Hippocampal formation (tissue), 2 donors: ENCODE data around the gene CTNNBIP1.

Experiments
- DNase-seq, 2 donors: peaks; one replicate each; lab custom pipeline; 2025; lab: John Stamatoyannopoulos, UW

The CTNNBIP1 gene

DNA sequence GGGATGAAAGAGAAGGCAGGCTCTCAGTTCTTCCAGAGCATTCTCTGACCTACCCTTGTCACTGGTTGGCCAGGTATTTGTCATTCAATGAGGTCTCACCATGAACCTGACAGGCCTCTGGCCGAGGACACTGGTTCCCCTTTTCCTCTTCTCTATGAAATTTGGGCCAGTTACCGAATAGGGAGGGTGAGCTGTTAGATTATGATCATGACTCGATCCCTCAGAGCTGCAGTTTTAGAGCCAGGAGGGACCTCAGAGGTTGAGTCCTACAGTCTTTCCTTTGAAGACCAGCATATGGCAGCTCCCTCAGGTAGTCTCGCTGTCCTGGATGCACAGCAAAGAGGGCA, 56.8 kb downstream of the CTNNBIP1 start:
- no peak for DNase-seq

DNA sequence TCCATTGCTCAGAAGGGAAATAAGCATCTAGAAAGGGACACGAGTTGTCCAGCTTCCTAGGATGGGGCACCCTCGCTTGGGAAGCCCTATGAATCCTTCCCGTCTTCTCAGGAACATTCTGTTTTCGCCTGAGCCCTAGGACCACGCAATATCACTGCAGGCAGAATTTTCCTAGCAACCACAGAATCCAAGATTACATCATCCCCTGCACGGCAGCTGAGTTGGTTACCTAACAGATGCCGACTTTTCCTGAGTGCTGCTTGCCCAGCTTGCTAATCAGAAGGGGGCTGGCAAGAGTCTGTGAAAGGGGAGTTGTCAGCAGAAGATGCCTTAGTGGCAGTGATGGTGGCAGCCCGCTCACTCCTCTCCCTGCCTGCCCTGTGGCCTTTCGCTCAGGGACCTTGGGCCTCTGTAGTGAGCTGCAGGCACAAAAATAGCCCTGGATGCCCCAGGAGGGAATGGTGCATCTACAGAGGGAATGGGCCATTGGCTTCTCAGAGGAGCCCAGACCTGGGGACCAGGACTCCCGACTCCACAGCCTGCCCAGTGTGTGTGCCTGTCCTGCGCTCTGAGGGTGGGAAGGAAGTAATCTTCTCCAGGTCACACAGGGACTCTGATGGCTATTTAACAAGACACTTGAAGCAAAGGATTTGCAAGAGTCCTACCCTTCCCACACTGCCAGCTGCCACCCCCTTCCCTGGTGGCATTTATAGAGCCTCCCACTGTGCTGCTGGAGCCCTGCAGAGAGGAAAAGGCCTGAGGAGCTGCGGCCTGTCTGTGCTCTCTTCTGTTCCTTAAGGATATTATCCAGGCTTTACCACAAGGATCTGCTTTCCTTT, 57.4 kb downstream of the CTNNBIP1 start:
- DNase-seq: peak; percentile 44 to 75

DNA sequence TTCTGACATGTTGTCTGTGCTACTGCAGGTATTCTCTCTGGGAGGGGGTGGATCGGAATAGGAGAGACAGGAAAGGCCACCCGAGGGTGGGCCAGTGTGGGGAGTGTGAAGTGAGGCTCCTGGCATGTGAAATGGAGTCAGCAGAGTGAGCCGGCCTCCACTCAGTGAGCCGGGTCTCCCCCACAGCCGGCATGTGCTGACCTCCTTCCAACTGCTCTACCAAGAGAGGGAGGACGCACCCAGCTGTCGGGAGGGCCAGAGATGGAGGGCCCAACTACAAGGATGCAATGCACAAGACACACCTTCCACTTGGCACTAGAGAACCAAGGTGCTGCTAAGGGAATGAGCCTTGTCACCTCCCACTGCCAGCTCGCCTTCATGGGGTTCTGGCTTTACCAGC, 58.1 kb downstream of the CTNNBIP1 start:
- DNase-seq: no peak

DNA sequence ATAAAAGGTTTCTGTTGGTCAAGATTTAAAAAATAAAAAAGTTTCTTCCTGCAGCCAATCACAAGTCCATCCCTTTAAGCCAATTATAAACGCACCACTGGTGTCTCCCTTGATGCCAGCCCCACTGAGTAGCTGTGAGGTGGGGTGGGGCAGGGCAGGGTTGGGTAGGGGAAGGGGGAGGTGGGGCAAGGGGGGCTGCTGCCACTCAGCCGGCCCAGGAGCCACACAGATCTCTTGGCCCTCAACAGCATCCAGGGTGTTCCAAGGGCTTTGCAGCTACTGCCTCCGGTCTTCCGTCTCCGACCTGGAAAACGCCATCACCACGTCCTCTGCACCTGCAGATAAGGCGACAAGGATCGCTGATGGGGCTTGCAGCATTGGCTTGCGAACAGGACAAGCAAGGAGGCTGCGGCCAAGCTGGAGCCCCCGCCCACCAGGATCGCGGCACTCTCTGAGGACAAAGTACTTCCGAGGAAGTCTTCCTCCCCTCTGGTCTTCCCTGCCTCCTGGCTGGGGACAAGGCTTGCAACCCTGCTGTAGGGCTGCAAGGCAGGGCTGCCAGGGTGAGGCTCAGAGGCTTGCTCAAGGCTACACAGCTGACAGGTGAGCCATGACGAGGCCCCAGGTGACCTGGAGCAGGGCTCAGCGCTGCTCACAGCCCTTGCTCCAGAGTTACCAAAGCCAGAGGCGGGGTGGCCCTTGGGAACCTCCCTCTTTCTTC, 59.5 kb downstream of the CTNNBIP1 start:
- DNase-seq: no peak

DNA sequence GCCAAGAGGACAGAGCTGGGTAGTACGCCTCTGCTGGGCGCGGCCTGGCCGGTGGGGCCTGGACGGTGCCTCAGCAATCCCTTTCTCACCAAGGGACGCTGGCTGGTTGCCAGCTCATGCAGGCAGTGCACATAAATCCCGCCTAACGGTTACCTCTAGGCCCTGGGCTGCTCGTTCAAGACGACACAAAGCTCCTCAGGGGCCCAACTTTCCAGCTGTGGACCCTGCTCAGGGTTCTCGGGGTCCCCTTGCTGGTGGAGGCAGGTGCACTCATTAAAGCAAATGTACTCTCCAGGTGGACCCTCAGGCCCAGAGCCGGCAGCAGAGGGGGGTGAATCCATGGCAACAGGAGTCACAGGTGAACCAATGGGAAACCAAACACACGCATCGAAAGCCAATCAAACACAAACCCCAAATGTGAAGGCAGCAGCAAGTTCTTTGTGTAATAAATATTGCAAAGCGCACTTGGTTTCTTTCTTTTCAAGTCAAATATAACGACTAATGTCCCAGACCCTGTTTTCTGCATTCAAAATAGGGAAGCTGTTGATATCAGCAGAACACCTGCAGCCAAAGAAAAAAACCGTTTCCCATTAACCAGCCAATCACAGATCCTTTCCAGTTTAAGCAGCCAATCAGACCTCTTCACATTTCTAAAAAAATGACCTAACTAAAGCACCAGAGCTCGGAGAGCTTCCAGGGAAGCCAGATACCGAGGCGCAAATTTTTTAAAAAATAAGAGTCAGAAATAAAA, 60.2 kb downstream of the CTNNBIP1 start:
- peak in 1 of 2 donors; percentile 39 for DNase-seq

DNA sequence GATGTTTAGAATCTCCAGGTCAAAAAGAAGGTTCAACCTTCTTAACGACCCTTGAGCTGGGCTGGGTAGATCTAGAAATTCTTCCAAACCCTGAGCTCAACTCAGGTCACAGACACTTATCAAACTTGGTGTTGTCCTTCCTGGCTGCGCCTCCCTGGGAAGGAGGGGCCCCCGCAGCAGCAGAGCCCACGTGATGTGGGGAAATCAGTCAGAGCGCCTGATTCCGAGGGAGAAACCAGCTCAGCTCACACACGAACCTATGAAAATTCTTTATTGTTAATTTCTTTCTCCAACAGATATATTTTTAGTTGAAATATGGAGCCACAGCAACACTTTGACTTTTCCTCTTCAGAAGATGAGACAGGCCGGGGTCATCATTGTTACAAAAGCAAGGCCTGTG, 62.0 kb downstream of the CTNNBIP1 start:
- no peak for DNase-seq

DNA sequence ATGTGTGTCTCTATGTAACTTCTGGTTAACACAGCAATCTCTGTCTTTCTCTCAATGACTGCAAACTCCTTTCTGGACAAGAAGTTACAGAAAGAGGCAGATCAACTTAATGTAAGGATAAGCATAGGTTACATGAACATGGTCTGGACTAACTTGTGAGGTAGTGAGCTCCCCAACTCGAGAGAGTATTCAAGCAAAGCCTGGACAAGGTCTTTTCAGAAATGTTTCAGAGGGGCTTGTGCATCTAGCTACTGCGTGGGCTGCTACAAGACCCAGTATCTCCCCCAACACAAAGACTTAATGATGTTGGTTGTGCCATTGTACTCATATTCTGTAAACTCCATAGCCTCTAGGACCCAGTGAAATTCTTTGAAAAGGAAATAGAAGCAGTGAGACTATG, 62.8 kb downstream of the CTNNBIP1 start:
- no peak for DNase-seq

DNA sequence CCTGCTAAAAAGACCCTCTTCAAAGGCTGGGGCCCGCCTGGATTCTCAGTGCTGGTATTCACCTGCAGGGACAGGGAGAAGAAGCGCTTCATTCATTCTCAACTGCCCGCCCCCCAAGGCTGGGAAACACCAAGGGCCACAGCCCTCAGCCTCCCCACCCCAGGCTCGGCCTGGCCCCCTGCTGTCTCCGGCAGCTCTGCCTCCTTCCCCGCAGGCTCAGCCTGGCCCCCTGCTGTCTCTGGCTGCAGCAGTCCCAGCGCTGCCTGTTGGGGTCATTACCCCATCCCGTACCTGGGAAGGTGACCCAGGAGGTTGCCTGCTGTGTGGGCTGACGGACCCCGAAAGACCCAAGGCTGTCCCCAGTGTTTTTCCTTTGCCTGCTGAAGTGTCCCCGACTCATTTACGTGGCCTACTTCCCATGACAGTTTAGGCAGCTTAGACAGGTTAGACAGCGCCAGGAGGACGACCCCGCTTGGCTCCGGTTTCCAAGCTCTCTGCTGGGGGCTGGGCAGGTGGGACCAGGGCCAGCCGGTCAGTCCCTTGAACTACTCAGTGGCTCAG, 63.4 kb downstream of the CTNNBIP1 start:
- no peak for DNase-seq

DNA sequence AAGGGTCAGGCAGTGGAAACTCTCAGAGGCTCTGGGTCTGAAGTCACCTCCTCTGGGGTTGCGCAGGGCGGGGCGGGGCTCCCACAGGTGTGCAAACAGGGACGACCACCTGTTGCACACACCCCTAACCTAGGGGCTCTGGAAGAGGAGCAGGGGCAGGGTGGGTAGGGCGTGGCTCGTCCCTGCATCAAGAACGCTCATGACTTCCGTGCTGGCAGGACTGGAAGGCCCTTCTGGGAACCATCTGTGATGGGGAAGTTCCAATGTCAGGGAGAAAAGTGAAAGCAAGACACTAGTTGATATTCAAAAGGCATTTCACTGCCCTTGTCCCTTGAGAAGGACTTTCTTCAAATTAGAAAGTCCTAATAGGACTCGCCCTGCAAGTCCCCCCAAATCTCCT, 64.2 kb downstream of the CTNNBIP1 start:
- DNase-seq: no peak

DNA sequence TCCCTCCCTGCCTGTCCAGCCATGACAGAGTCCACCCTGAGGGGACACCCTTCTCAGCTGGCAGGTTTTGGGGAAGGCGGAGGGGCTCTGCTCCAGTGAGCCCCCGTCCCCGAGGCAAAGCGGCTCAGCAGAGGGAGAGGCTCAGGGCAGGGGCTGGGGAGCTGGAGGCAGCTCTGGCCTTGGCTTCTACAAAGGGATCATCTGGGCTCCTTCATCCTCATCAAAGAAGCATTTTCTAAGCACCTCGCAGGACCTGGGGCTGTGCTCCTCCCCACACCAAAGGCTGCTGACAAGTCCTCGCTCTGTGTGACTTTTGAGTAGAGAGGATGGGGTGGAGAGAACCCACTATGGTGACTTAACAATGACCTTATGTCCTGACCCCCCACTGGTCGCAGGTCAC, 65.3 kb downstream of the CTNNBIP1 start:
- no peak for DNase-seq

DNA sequence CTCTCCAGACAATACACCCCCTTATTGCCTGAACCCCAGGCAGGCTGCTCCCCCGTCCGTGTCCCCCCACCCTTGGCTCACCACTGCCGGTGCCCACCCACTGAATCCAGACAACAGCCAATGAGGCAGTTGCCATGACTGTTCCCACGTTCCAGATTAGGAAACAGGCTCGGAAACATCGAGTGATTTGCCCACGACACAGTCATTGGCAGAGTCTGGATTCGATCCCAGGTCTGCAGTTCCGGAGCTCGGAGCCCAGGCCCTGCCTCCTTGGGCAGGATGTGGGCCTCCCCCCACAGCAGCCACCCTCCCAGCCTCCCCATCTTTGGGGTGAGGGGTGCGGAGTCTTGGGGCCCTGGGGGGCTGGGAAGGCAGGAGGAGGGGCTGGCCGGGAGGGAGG, 66.0 kb downstream of the CTNNBIP1 start:
- no peak for DNase-seq

DNA sequence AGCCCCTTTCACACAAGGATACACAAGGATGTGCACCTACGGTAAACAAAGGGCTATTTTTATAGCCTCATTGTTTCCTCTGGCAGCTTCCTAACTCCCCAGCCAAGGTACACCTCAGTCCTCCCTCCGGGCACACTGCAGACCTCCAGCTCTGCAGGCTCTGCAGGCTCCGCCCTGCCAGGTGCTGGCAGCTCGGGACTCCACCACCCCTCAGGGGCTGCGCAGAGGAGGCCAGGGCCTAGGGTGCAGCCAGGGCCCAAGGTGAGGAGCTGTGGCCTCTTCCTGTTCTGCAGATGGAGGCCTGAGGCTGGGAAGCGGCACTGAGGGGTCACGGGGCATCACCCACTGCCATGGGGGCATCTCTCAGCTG, 66.5 kb downstream of the CTNNBIP1 start:
- DNase-seq: no peak

DNA sequence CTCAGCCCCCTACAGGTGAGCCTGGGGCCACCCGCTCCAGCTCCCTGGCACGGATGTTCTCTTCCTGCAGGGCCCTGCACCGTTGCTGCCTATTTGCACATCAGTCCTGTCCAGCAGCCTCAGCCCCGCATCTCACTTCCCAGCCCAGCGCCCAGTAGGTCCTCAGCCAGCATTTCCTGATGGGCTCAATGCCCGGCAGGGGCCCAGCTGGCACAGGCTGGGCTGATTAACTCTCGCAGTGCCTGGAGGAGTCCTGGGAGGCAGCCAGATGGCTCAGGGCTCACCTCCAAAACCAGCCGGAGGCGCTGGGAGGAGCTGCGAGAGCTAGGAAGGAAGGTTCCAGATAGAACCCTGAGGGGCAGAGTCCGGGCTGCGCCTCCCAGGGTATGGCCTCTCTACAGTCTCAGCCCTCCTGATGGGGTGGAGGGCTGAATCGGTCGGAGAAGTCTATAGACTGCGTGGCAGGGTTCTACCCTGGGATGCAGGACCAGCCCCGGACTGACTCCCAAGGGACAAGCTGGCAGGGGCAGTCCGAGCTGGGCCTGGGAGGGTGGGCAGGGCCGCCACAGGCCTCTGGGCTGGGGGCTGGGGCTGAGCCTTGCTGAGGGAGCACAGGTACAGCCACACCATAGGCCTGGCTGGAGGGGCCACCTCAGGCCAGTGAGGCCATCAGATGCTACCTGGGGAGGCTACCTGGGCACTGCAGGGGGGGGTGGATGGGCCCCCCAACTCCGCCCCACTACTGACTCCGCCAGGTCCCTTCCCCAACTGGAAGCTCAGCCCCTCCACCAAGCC, 67.1 kb downstream of the CTNNBIP1 start:
- DNase-seq: no peak

DNA sequence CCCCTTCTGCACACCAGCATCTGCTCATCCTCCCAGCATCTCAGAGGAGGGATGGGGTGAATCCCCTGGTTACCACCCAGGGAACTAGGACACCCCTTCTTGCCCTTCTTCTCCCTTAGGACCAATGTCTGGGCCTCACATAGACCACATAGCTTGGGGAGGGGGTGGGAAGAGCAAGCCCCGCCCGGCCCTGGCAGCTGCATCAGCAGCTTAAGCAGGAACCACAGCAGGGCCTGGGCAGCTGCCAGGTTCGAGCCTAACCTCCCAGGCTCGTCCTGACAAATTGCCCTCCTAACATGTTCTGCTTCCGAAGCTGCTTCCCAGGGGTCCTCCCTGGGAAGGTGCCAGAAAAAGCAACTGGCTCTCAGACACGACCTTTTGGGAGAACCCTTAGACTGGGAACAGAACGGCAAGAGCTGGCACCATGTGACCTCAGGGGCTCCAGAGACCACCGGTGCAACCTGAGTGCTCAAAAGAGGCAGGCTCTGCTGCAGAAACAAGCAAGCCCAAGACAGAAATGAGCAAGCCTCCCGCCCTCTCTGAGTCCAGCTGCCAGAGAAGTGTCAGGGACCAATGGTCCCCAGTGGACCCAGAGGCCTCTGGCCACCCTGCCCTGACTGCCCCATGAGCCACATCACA, 67.9 kb downstream of the CTNNBIP1 start:
- no peak for DNase-seq

DNA sequence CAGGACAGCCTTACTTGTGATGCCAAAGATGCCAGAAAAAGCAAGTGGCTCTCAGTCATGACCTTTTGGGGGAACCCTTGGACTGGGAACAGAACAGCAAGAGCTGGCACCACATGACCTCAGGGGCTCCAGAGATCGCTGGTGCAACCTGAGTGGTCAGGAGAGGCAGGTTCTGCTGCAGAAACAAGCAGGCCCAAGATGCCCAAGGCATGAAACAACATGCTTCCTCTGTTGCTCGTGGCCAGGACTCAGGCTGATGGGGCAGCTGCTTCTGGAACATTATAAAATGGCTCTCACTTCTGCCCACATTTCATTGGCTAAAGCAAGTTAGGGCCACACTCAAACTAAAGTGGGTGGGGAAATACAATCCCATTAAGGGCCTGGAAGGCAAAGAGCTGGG, 68.6 kb downstream of the CTNNBIP1 start:
- DNase-seq: no peak

DNA sequence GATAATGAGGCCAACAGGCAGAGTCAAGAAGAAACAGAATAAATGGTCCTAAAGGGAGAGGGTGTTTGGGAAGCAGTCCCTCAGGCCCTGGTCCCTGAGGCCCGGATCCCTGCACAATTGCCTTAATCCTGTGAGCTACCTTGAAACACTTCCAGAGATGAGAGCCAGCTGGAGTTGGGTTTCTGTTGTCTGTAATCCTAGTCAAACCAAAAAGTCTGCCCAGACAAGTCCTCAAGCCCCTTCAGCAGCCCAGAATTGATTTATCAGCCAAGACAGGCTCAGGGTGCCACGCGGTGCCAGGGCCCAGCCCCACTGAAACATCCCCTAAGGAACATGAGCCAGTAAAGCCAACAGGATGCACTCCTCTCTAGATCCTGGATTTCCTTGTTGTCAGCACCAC, 69.9 kb downstream of the CTNNBIP1 start:
- no peak for DNase-seq

DNA sequence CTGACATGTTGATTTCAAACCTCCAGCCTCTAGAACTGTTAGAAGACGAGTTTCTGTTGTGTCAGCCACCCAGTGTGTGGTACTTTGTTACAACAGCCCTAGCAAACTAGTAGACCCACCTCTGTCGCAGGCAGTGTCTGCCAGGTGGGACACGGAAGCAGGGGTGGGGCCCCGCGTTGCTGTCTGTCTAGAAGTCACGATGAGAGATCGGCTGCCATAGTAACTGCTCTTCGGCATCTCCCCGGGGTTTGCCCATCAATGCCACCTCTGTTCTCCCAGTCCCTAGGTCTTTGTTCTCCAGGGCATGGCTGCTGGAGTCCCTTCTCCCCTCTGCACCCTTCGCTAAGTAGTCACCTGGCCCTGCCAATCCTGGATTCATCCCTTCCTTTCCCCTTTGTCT, 71.1 kb downstream of the CTNNBIP1 start:
- peak in 1 of 2 donors; percentile 26 for DNase-seq

DNA sequence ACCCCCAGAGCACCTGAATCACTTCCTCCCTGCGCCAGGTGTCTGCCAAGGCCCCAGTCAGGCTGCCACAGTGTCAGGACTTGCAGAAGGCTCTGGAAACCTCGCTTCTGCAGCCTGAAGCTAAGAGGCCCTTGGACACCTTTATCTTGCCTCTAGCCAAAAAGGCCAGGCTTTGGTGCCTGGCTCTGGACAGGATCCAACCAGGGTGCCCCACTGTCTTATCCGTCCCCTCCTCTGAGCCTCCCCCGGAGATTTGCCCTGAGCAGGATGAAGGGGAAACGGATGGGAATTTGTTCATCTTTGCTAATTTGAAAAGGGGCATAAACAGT, 73.5 kb downstream of the CTNNBIP1 start:
- DNase-seq: no peak

DNA sequence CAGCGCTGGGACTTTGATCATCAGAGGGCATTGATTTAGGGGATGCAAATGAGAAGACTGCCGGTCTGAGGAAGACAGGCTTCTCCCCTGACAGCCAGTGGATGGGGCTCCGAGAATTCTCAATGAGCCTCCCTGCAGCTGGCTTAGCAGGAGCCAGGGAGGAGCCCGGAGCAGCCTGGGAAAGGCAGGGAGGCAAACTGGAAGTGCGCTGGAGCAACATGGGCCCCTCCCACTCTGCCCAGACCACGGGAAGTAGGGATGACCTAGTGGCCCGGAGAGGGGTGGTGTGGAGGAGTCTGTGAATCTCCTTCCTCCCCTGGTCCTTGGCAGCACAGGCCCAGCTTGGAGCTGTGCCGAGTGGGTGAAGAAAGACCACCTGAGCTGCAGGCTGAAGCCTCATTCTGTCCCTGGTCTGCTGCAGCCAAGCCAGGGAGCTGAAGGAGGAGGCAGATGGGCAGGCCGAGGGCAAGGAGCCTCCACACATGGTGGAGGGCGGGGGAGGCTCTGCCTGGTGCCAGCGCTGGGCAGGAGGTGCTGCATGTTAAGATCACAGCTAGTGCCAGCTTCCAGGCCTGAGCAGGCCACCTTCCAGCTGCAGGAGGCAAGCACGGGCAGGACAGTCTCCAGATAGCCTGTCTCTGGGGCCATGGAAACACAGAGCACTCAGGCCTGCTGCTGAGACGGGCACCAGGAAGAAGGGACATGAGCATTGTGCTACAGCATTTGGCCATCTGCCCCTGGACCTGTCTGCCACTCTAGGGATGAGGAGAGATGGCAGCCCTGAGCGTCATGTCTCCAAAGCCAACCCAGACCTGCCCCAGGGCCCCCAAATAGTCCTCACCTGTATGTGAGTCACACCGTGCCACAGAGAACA, 74.1 kb downstream of the CTNNBIP1 start:
- DNase-seq: no peak

DNA sequence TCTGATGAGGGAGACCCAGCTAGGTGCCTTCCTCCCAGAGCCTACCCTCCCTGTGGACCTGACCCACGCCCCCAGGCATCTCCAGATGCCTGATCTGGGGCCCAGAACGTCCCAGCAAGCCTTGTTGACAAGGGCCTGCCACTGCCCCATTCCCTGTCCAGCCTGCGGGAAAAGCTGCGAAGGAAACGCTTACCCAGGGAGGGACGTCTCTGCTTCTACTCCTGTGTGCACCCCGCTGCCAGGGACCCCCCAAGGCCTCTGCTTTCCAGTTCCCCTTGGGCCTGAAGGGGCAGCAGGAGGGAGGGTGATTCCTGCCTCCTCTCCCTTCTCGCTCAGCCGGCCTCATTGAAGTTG, 74.7 kb downstream of the CTNNBIP1 start:
- no peak for DNase-seq

DNA sequence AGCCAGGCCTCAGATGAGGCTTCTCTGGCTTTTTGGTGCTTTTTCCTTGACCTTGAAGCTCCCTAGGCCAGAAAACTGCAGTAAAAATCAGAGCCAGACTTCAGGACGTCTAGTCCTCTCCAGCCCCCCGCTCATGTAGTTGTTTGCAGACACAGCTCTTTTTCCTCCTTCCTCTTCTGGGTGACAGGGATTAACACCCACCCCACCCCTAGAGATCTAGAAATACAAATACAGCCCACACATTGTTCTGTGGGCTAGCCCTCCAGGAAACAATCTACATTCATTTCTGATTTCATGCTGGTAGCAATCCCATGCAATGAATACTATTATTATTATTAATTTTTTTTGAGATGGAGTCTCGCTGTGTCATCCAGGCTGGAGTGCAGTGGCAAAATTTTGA, 76.4 kb downstream of the CTNNBIP1 start:
- no peak for DNase-seq
